ENCODE data around the gene DAAM2. TPM values are rescaled to one million over a fixed set of nuclear protein-coding genes. Genes with fewer than 3 reads are reported as not detected.

DAAM2 gene
- polyA plus RNA-seq, 3 donors, result 24.2 to 30.9 (median 30.6) TPM

DNA sequence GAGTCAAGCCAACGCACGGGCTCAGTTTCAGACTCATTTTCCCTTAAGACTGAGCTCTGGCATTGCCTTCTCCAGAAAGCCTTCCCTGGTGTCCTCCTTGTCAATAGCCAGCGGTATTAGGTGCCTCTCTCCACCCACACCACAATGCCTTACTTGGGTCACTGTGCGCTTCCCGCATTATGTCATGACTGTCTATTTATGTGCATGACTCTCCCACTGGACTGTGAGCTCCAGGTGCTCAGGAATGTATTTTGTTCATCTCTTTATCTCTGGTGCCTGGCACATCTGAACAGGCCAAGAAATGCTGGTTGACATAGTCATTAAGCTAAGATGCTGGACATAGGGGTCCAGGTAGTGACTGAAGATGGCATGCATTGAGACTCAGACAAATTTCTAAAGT is 42.7 kb downstream of the DAAM2 start:
- no peak for DNase-seq (ENCODE audit: extremely low read depth in 1 of 11, low read depth in 9 of 11, low spot score in 4 of 11)

DNA sequence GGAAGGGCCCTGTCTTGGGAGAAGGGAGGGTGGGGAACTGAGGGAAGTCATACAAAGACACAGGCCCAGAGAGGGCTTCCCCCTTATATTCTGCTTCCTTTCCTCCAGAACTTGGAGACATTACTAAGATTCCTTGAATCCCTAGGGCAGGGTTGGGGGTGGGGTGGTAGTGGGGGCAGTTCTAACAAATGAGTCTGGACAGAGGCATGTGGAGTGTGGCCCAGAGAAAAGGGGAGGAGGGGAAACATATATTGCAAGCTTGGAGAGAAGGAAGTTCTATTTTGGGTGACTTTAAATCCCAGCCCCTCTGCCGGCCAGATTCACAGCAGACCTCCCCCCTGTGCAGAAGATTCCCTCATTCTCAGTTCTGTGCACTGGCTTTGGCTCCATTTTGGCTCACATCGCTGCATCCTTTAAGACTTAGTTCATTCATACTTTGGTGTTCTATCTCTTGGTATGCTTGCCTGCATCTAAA is 43.7 kb downstream of the DAAM2 start:
- peak in 2 of 11 donors; percentile 35 to 50 for DNase-seq (ENCODE audit: extremely low read depth in 1 of 11, low read depth in 9 of 11, low spot score in 4 of 11)

DNA sequence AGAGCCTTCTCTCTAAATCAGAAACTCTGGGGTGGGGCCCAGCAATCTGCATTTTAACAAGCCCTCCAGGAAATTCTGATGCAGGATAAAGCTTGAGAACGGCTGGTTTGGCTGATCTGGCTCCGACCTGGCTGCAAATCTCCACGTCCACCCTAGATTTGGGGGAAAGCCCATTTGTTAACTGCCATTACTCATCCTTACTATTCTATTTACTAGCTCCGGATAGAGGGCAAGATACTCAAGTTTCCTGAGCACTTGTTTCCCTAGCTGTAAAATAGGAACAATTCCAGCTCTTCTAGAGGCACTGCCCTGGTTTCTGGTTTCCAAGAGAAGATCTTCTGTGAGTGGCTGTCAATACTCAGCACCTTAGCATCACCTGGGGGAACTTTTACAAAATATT is 44.4 kb downstream of the DAAM2 start:
- DNase-seq (ENCODE audit: extremely low read depth in 1 of 11, low read depth in 9 of 11, low spot score in 4 of 11), result no peak

DNA sequence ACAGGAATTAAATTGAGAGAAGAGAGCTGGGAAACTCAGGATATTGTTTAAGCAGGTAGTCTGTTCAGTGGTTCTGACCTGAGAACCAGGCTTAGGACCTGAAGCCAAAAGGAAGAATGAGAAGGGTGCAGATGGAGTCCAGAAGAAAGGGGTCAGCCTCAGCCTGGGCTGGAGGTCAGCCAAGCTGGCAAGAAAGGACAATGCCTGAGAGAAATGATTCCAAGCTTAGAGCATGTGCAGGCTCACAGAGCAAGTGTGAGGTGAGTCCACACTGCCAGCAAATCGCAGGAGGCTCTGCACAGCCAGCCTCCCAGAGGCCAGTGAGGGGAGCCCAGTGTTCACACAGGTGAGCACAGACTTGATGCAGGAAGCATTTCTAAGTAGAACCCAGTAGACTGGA is 47.3 kb downstream of the DAAM2 start:
- no peak for DNase-seq (ENCODE audit: extremely low read depth in 1 of 11, low read depth in 9 of 11, low spot score in 4 of 11)

DNA sequence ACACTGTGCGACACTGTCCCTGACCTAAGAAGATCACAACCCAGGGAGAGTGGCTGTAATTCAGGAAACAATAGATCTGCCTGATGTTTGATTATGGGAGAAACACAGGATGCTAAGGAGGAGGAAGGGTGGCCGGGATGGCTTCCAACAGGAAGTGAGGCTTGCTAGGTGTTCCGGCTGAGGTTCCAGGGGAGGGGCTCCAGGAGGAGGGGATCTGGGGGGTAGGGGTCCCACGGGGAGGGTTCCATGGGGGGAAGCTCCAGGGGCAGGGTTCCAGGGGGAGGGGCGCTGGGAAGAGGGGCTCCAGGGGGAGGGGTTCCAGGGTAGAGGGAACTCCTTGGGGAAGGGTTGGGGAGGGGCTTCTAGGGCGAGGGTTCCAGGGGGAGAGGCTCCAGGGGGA is 48.6 kb downstream of the DAAM2 start:
- DNase-seq (ENCODE audit: extremely low read depth in 1 of 11, low read depth in 9 of 11, low spot score in 4 of 11), result no peak

DNA sequence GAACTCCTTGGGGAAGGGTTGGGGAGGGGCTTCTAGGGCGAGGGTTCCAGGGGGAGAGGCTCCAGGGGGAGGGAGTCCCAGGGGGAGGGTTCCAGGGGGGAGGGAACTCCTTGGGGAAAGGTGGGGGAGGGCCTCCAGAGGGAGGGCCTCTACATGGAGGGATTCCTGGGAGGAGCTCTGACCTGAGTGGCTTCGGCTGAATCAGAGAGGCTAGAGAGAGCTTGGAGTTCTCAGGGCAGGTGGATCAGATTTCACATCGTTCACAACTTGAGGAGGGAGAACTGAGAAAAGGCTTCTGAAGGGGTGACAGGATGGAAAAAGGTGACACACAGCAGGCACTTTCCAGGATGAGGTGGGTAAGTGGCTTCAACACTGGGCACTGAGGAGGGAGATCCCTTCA is 49.1 kb downstream of the DAAM2 start:
- no peak for DNase-seq (ENCODE audit: extremely low read depth in 1 of 11, low read depth in 9 of 11, low spot score in 4 of 11)

DNA sequence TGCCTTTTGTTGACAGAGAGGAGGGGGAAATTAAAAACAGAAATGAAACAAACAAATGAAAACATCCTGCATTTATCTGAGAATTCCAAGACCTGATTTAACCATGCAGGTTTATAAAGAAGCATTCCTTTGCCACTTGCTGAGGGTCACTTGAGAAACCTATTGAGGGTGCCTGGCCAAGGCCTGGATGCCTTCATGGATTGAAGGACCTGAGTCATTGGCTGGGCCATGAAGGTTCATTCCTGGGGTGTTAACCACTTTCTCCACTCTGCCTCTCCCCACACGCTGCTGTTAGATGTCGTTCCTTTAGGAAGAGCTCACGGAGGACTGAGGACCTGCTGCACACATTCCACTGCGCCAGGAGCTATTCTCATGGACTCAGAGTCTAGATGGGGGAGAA is 49.7 kb downstream of the DAAM2 start:
- no peak for DNase-seq (ENCODE audit: extremely low read depth in 1 of 11, low read depth in 9 of 11, low spot score in 4 of 11)

DNA sequence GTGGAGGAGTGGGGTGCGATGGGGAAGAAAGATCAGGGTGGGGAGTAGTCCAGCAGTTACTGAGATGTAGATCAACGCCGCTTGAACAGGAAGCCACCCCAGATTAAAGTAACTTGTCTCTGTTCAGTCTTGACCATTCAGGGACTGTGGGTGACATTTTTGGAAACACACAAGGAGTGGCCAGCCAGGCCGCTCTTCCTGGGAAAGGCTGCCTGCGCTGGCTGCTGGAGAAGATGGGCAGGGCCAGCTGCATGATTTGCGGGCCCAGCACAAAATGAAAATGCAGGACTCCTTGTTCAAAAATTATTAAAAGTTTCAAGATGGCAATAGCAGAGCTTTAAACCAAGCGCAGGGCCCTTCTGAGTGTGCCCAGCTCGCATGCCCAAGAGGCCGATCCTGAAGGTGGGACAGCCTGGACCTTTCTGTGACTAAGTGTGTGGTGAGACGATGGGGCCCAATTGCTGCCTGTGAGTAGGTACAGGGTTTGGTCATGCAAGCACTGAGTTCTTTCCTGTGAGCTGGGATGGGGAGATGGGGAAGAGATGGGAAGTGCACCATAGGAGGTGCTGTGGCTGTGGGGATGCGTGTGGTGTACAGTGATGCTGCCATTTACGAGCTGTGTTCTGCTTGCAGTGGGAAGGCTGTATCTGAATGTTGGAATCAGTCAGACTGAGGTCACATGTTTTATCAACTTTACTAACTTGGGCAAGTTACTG is 51.3 kb downstream of the DAAM2 start:
- no peak for DNase-seq (ENCODE audit: extremely low read depth in 1 of 11, low read depth in 9 of 11, low spot score in 4 of 11)

DNA sequence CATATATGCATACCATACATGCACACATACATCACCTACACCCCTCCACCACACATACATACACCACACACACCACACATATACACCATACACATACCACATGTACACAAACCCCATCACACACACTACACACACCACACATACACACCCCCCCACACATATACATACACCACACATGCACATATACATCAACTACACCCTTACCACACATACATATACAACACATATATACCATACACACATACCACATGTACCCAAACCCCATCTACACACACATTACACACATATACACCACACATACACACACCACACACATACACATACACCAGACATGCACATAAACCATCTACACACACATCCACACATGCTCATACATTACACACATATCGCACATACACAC is 52.7 kb downstream of the DAAM2 start:
- DNase-seq (ENCODE audit: extremely low read depth in 1 of 11, low read depth in 9 of 11, low spot score in 4 of 11), result no peak

DNA sequence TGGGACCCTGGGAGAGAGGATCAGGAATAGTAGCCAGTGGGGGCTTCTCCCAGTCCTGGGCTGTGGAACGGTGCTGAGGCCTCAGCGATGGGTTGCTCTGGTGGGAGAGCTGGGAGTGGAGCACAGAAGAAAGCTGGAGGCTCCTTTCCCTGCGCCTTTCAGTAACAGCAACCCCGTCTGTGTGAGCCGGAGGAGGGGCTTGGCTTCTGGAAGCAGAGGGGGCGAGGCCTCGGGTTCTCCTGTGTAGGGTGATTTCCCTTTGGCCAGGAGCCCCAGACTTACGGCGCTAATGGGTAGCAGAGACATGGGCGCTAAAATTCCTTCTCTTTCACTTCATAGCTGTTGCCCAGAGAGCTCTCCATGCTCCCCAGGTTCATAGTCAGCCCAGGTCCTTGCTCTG is 55.0 kb downstream of the DAAM2 start:
- DNase-seq (ENCODE audit: extremely low read depth in 1 of 11, low read depth in 9 of 11, low spot score in 4 of 11), result peak in 3 of 11 donors; percentile 28 to 43 (median 43)

DNA sequence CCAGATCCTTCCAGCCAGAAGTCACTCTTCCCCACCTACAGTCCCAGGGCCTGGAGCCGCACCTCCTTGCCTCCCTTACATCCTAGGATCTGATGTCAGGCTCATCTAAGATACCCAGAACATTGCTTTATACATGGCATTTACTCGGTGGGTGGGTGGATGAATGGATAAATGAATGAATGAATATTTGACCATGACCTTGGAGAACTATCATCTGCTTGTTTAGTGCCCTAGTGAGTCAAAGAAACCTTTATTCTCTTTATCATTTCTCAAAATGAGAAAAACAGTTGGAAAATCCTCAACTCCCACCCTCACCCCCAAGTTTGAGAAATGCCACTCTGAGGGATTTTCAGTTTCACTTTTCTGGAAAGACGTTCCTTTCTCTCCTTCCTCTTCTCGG is 56.0 kb downstream of the DAAM2 start:
- DNase-seq (ENCODE audit: extremely low read depth in 1 of 11, low read depth in 9 of 11, low spot score in 4 of 11), result no peak

DNA sequence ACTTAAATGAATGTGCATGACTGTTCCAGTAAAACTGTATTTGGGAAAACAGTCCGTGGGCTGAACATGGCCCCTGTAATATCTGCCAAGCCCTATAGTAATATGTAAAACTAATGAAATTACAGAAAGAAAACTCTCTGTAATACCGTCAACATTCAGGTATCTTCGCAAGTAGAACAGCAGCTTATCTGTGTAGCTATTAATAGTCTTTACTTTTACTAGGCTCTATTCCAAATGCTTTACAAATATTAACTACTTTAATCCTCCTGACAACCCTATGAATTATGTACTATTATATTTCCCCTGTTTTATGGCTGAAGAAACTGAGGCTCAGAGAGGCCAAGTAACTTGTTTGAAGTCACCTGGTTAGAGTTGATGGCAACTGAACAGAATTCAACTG is 57.1 kb downstream of the DAAM2 start:
- no peak for DNase-seq (ENCODE audit: extremely low read depth in 1 of 11, low read depth in 9 of 11, low spot score in 4 of 11)

DNA sequence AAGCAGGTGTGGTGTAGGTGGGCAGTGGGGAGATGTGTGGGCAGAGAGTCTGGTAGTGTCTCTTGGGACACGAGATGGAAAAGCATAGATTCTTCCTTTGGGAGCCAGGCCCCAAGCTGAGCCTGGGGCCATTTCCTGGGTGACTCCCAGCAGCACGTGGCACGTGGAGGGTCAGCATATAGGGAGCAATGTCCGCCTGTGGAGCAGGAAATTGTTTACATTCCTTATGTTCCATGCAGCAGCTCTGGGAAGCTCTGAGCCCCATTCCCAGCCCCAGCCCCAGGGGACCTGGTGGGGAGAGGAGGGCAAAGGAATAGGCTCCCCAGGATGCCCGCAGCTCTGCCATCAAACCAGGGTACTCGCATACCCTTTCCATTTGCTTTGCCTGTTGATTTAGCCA is 57.6 kb downstream of the DAAM2 start:
- no peak for DNase-seq (ENCODE audit: extremely low read depth in 1 of 11, low read depth in 9 of 11, low spot score in 4 of 11)

DNA sequence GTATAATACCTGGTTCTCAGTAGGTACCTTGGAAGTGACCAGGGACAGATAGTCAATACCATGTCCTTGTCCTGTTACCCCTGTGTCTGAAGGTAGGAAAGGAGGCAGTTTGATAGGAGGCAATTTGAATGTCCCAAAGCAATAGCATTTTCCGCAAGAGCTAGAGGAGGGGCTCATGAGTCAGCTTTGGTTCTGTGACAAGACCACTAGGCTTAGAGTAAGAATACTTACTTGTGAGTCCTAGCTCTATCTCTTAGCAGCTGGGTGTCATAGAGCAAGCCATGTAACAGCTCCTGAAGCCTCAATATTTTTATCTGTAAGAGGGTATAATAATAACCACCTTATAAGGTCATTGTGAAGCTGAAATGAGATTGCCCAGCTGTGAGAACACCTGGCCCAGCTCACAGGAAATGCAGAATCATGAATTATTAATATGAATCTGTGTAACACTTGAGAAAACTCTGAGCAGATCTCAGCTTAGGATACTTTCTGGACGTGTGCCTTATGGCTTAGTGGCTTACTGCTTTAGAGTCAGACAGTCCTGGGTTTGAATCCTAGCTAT is 58.6 kb downstream of the DAAM2 start:
- DNase-seq (ENCODE audit: extremely low read depth in 1 of 11, low read depth in 9 of 11, low spot score in 4 of 11), result no peak

DNA sequence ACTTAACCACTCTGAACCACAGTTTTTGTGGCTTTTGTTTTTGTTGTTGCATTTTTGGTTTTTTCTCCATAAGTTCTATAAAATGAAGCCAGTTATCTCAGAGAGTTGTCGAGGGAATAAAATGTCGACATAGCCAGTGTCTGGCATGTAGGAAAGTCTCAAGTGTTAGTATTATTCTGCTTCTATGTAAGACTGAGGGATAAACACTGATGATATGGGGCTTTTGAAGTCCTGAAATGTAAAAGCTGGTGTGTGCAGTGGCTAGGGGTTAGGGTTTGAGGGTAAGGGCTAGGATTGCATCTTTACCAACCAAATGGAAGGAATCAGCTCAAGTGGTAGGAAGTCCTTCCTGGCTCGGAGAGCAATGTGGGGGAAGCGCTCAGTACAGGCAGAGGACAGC is 59.2 kb downstream of the DAAM2 start:
- no peak for DNase-seq (ENCODE audit: extremely low read depth in 1 of 11, low read depth in 9 of 11, low spot score in 4 of 11)

DNA sequence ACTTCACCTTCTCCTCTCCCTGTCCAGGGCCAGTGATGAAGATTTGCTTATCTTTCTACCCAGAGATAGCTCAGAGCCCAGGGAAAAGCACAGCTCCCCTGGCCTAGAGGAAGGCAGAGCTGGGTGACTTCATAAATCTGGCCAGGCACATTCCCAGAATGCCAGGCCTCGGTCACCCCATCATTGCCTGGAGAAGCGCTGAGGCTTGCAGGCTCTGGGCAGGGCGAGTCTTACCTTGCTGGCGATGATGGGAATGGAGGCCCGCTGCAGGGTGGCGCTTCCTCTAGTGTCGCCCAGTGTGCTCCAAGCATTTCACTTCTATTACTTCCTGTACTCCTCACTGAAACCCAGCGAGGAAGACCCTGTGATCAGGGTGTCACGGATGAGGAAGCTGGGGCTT is 60.1 kb downstream of the DAAM2 start:
- DNase-seq (ENCODE audit: extremely low read depth in 1 of 11, low read depth in 9 of 11, low spot score in 4 of 11), result no peak

DNA sequence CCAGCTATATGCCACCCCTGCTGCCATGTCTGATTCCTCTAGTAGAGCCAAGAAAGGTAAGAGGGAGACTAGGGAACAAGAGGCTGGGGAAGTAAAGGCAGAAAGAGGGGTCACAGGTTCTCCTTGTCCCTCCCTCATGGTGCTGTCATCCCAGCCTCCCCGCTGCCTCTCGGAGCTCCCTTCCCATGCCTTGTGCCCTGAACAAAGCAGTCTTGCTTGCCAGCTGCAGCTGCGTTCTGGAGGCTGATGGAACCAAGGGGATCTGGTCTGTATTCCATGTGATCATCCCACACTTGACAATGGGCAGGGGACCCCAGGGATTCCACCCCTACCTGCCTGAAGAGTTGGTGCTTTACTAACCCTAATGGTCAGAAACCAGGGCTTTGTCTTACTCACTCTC is 61.4 kb downstream of the DAAM2 start:
- DNase-seq (ENCODE audit: extremely low read depth in 1 of 11, low read depth in 9 of 11, low spot score in 4 of 11), result no peak

DNA sequence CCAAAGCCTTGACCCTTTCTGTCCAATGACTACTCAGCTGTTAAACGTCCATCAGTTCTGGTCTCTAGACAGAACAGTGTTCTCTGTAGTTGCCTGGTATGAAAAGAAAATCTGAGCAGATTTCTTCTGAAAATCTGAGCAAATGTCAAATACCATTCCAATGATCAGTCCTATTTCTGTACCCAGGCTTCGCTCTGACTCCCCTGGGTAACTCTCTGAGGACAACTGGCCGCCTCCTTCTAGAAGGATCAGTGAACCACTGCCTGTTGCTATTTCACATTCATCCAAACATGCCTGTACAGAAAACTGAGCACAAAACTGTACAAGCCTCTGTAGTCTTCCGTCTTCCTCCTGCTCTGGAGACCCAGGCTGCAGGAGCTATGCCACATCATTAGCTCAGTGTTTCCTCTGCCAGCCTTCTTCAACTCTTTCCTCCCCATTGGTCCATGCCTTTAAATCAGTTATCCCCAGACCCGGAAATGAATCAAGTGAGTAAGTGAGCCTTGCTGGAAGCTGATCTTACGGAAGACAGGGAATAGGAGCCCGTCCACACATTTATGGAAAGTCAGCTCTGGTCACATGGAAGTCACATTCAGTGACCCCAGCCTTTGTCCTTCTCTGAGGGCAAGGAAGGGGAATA is 63.3 kb downstream of the DAAM2 start:
- no peak for DNase-seq (ENCODE audit: extremely low read depth in 1 of 11, low read depth in 9 of 11, low spot score in 4 of 11)

DNA sequence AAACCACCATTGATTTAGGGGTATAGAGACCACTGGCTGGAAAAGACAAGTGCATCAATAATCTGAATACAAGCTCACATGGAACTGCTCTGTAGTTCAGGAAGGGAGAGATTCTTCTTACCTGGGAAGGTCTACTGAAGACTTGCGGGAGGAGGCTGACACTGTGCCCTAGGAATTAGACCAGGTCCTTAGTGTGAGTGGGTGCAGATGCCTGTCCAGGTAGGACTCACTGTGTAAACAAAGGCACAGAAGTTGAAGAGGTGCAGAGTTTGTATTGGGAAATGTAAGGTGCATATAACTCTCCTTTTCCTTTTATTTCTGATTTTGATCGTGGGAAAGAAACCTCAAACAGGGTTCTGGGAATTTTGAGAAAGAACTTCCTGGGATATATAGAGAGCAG is 66.8 kb downstream of the DAAM2 start:
- no peak for DNase-seq (ENCODE audit: extremely low read depth in 1 of 11, low read depth in 9 of 11, low spot score in 4 of 11)

DNA sequence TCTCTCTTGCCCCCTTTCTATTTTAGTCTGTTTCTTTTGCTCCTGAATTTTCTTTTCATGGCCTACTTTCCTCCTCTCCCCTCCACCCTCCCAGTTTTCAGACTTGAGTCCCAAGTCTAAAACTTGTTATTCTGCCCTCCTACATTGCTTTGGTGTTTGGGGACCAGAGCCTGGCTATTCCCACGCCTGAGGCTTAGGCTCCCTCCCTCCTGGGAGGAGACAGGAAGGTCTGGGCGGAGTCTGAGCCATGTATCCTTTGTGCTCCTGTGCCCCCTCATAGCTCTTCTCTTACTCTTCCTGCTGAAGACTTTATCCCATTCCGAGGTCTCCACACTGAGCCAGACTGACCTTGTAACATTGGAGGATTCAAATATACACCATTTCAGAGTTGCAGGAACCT is 69.5 kb downstream of the DAAM2 start:
- no peak for DNase-seq (ENCODE audit: extremely low read depth in 1 of 11, low read depth in 9 of 11, low spot score in 4 of 11)
